Measurements from ENCODE around the gene AGK. TPM values are rescaled to one million over a fixed set of nuclear protein-coding genes. Genes with fewer than 3 reads are reported as not detected.

AGK gene
- total RNA-seq, 2 donors from 2014 or later: 30.4 to 40.6 TPM

- peaks cover 0 to 6% of the 10 kb centered on the region in 2 donors for H3K36me3 Mint-ChIP-seq
- H3K9me3 Mint-ChIP-seq: no peaks in the 10 kb centered on the region
- no peak overlapping the region for H3K27ac Mint-ChIP-seq
- no peak for DNase-seq (ENCODE audit: low spot score in 2 of 2)
- ATAC-seq: no peak
Observed at GRCh38 chr7:141698247-141699015, 147.2 kb downstream of the AGK start.

GRCh38 chr7:141699860-141700259 is 148.7 kb downstream of the AGK start:
- no peak for DNase-seq (ENCODE audit: low spot score in 2 of 2)
- peaks cover 0 to 6% of the 10 kb centered on the region in 2 donors for H3K36me3 Mint-ChIP-seq
- no peak overlapping the region for H3K27ac Mint-ChIP-seq
- H3K9me3 Mint-ChIP-seq: no peaks in the 10 kb centered on the region
- ATAC-seq: no peak

- Mint-ChIP-seq H3K9me3 (no peaks in the 10 kb centered on the region), H3K36me3 (peaks cover 0 to 6% of the 10 kb centered on the region in 2 donors), H3K27ac (peak overlapping the region in 1 of 2 donors; percentile 36)
- ATAC-seq (no peak), DNase-seq (ENCODE audit: low spot score in 2 of 2) (no peak)
Observed at GRCh38 chr7:141700296-141700847, 149.2 kb downstream of the AGK start.

- peaks cover 0 to 6% of the 10 kb centered on the region in 2 donors for H3K36me3 Mint-ChIP-seq
- H3K27ac Mint-ChIP-seq: peak overlapping the region; percentile 36 to 40
- ATAC-seq (no peak), DNase-seq (ENCODE audit: low spot score in 2 of 2) (no peak)
- no peaks in the 10 kb centered on the region for H3K9me3 Mint-ChIP-seq
Observed at GRCh38 chr7:141700848-141701371, 149.7 kb downstream of the AGK start.

- peak overlapping the region in 1 of 2 donors; percentile 24 for H3K27ac Mint-ChIP-seq
- H3K36me3 Mint-ChIP-seq: peaks cover 0 to 2% of the 10 kb centered on the region in 2 donors
- peak; percentile 60 to 69 for DNase-seq (ENCODE audit: low spot score in 2 of 2)
- no peaks in the 10 kb centered on the region for H3K9me3 Mint-ChIP-seq
- peak; percentile 88 to 90 for ATAC-seq
Observed at GRCh38 chr7:141701489-141702046, 150.4 kb downstream of the AGK start.

- H3K9me3 Mint-ChIP-seq: no peaks in the 10 kb centered on the region
- DNase-seq (ENCODE audit: low spot score in 2 of 2) (peak; percentile 56 to 65), ATAC-seq (peak; percentile 79 to 81)
- H3K36me3 Mint-ChIP-seq: no peaks in the 10 kb centered on the region
- H3K27ac Mint-ChIP-seq: peak within 1 kb of the TSS; percentile 65 to 67
Observed at GRCh38 chr7:141702047-141702567, 150.9 kb downstream of the AGK start, which contains the start of gene DENND11. Gene DENND11 (minus strand): TSS chr7:141702166. CDS start chr7:141702153, 13 bp downstream.

GRCh38 chr7:141702892-141703291 is 151.7 kb downstream of the AGK start:
- ATAC-seq (no peak), DNase-seq (ENCODE audit: low spot score in 2 of 2) (no peak)
- no peak overlapping the region for H3K27ac Mint-ChIP-seq
- no peaks in the 10 kb centered on the region for H3K36me3 Mint-ChIP-seq
- H3K9me3 Mint-ChIP-seq: no peaks in the 10 kb centered on the region

- no peaks in the 10 kb centered on the region for H3K9me3 Mint-ChIP-seq
- H3K27ac Mint-ChIP-seq: no peak overlapping the region
- no peak for DNase-seq (ENCODE audit: low spot score in 2 of 2)
- ATAC-seq: no peak
- no peaks in the 10 kb centered on the region for H3K36me3 Mint-ChIP-seq
Observed at GRCh38 chr7:141704112-141704511, 152.9 kb downstream of the AGK start.

- H3K36me3 Mint-ChIP-seq: no peaks in the 10 kb centered on the region
- no peak overlapping the region for H3K27ac Mint-ChIP-seq
- DNase-seq (ENCODE audit: low spot score in 2 of 2) (no peak), ATAC-seq (no peak)
- H3K9me3 Mint-ChIP-seq: no peaks in the 10 kb centered on the region
Observed at GRCh38 chr7:141704741-141705140, 153.5 kb downstream of the AGK start.

Other genes with a start within 250 kb of the AGK start
- gene DENND11, start 150.8 kb downstream of the AGK start, total RNA-seq: 10 to 100 TPM; 21.4 to 40.1 TPM
- not detected for gene WEE2, start 156.9 kb downstream of the AGK start, total RNA-seq
- 100 to 1,000 TPM; 174 to 221 TPM for gene SSBP1, start 186.9 kb downstream of the AGK start, total RNA-seq
- 1 to 10 TPM; 1.8 to 2.1 TPM for gene TAS2R3, start 212.7 kb downstream of the AGK start, total RNA-seq
- 1 to 10 TPM in 1 of 2 donors, under 1 TPM in 1; 0.96 to 1.0 TPM for gene TAS2R4, start 225.3 kb downstream of the AGK start, total RNA-seq
- 1 to 10 TPM; 1.7 to 2.7 TPM for gene TAS2R5, start 238.8 kb downstream of the AGK start, total RNA-seq

Data from activated naive CD4-positive, alpha-beta T cell treated with anti-CD3 and anti-CD28 coated beads, Interleukin-2, amount 50 U/mL, for 72 hours (primary cell).